SK-N-SH treated with all-trans-retinoic acid at 6 μM for 48 hours (cell line): ENCODE results near the gene METTL8.

ENCODE experiments used
- ATAC-seq: fragments of 200-7000 bp; cut with Tn5 transposase; 3 replicates; pipeline ENCODE4 v1.9.1; 2020; ENCODE audit warnings: mild to moderate bottlenecking, moderate library complexity
- ARNTL ChIP-seq: fragments of 450-650 bp; formaldehyde crosslinking; IDR thresholded peaks from 2 replicates; pipeline ENCODE4 v1.5.0; 2020; ENCODE audit warnings: low read depth, mild to moderate bottlenecking, moderate library complexity, borderline replicate concordance
- BACH2 ChIP-seq: fragments of 250-450 bp; sonication (Bioruptor Pico); IDR thresholded peaks from 2 replicates; pipeline ENCODE4 v1.9.0; 2021; ENCODE audit warnings: mild to moderate bottlenecking, borderline replicate concordance
- CREB5 ChIP-seq: fragments of 250-450 bp; sonication (Bioruptor Pico); IDR thresholded peaks from 2 replicates; pipeline ENCODE4 v1.5.1; 2020; ENCODE audit warnings: low read depth, mild to moderate bottlenecking, moderate library complexity
- CSDC2 ChIP-seq: fragments of 250-450 bp; sonication (Bioruptor Pico); IDR thresholded peaks from 2 replicates; pipeline ENCODE4 v1.5.0; 2020; ENCODE audit warnings: mild to moderate bottlenecking, moderate library complexity
- ESRRG ChIP-seq: fragments of 250-450 bp; sonication (Bioruptor Pico); IDR thresholded peaks from 2 replicates; pipeline ENCODE4 v1.6.1; 2021; ENCODE audit warnings: mild to moderate bottlenecking
- GLIS3 ChIP-seq: fragments of 250-450 bp; sonication (Bioruptor Pico); IDR thresholded peaks from 2 replicates; pipeline ENCODE4 v1.5.0; 2020; ENCODE audit warnings: mild to moderate bottlenecking, moderate library complexity
- ISL1 ChIP-seq: fragments of 250-450 bp; sonication (Bioruptor Pico); IDR thresholded peaks from 2 replicates; pipeline ENCODE4 v2.1.2; 2022; ENCODE audit warnings: mild to moderate bottlenecking, moderate library complexity
- OSR1 ChIP-seq: fragments of 250-450 bp; sonication (Bioruptor Pico); IDR thresholded peaks from 2 replicates; pipeline ENCODE4 v1.8.0; 2022; ENCODE audit warnings: moderate library complexity, mild to moderate bottlenecking, inconsistent platforms
- PPARA ChIP-seq: fragments of 250-450 bp; sonication (Bioruptor Pico); IDR thresholded peaks from 2 replicates; pipeline ENCODE4 v1.5.0; 2020; ENCODE audit warnings: mild to moderate bottlenecking, borderline replicate concordance
- RARB ChIP-seq: fragments of 250-450 bp; sonication (Bioruptor Pico); IDR thresholded peaks from 2 replicates; pipeline ENCODE4 v1.8.0; 2021; ENCODE audit warnings: mild to moderate bottlenecking, moderate library complexity
- SNAI2 ChIP-seq: fragments of 250-450 bp; sonication (Bioruptor Pico); IDR thresholded peaks from 2 replicates; pipeline ENCODE4 v1.5.0; 2020; ENCODE audit warnings: mild to moderate bottlenecking, moderate library complexity
- TOX ChIP-seq: fragments of 250-450 bp; sonication (Bioruptor Pico); IDR thresholded peaks from 2 replicates; pipeline ENCODE4 v1.8.0; 2021; ENCODE audit warnings: mild to moderate bottlenecking, moderate library complexity, borderline replicate concordance
- ZC3H10 ChIP-seq: fragments of 250-450 bp; sonication (Bioruptor Pico); IDR thresholded peaks from 2 replicates; pipeline ENCODE4 v1.5.1; 2021; ENCODE audit warnings: mild to moderate bottlenecking, moderate library complexity
- ZFP3 ChIP-seq: fragments of 250-450 bp; sonication (Bioruptor Pico); IDR thresholded peaks from 2 replicates; pipeline ENCODE4 v1.5.0; 2020; ENCODE audit warnings: mild to moderate bottlenecking, moderate library complexity
- ZFP30 ChIP-seq: fragments of 450-650 bp; formaldehyde crosslinking; IDR thresholded peaks from 2 replicates; pipeline ENCODE4 v1.5.0; 2022; ENCODE audit warnings: mild to moderate bottlenecking, moderate library complexity
- ZNF565 ChIP-seq: fragments of 450-650 bp; formaldehyde crosslinking; conservative IDR thresholded peaks from 2 replicates; pipeline ENCODE4 v1.5.0; 2020; ENCODE audit warnings: low read depth, mild to moderate bottlenecking, moderate library complexity
- ZNF70 ChIP-seq: fragments of 450-650 bp; formaldehyde crosslinking; IDR thresholded peaks from 2 replicates; pipeline ENCODE4 v1.5.0; 2020; ENCODE audit warnings: mild to moderate bottlenecking, moderate library complexity
- ZNF8 ChIP-seq: fragments of 450-650 bp; formaldehyde crosslinking; IDR thresholded peaks from 2 replicates; pipeline ENCODE4 v1.5.0; 2020; ENCODE audit warnings: mild to moderate bottlenecking, moderate library complexity
- TF ChIP-seq, protein P1 (sequence below): fragments of 250-450 bp; sonication (Bioruptor Pico); IDR thresholded peaks from 2 replicates; pipeline ENCODE4 v1.5.1; 2021; ENCODE audit warnings: mild to moderate bottlenecking, moderate library complexity
- TF ChIP-seq, protein P2 (sequence below): fragments of 250-450 bp; sonication (Bioruptor Pico); IDR thresholded peaks from 2 replicates; pipeline ENCODE4 v1.8.0; 2020; ENCODE audit warnings: mild to moderate bottlenecking, moderate library complexity, borderline replicate concordance
- TF ChIP-seq, protein P3 (sequence below): fragments of 250-450 bp; sonication (Bioruptor Pico); IDR thresholded peaks from 2 replicates; pipeline ENCODE4 v1.8.0; 2021; ENCODE audit warnings: low read depth, mild to moderate bottlenecking, moderate library complexity, borderline replicate concordance

METTL8 gene

DNA sequence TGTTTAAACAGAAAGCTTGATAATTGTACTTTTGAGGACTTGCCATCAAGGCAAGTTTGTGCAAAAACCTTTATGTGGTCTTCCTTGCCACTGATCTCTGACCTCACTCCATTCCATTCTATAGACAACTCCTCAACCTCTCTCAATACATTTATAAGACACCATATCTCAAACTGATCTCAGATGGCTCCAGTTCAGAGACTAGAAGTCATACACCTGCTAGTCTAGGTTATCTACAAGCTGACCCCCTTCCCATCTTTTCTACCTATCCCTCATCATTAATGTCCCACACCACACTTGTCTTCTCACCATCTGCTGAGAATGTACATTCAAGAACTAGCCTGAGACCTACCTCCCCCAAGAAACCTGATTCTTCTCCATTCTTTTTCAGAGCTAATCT lies 113.1 kb downstream of the METTL8 start:
- TF ChIP-seq, protein P1, sequence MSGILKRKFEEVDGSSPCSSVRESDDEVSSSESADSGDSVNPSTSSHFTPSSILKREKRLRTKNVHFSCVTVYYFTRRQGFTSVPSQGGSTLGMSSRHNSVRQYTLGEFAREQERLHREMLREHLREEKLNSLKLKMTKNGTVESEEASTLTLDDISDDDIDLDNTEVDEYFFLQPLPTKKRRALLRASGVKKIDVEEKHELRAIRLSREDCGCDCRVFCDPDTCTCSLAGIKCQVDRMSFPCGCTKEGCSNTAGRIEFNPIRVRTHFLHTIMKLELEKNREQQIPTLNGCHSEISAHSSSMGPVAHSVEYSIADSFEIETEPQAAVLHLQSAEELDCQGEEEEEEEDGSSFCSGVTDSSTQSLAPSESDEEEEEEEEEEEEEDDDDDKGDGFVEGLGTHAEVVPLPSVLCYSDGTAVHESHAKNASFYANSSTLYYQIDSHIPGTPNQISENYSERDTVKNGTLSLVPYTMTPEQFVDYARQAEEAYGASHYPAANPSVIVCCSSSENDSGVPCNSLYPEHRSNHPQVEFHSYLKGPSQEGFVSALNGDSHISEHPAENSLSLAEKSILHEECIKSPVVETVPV (CRISPR knock-in tag): no peak
- TF ChIP-seq ISL1 (CRISPR knock-in tag) (no peak), BACH2 (CRISPR knock-in tag) (no peak), CREB5 (CRISPR knock-in tag) (no peak), ZNF565 (CRISPR knock-in tag) (no peak), PPARA (no peak), ZNF8 (CRISPR knock-in tag) (no peak), RARB (no peak), ESRRG (CRISPR knock-in tag) (no peak), TOX (CRISPR knock-in tag) (no peak)
- no peak for ATAC-seq

GRCh38 chr2:171320208-171320621 lies 113.6 kb downstream of the METTL8 start:
- no peak for ATAC-seq
- TF ChIP-seq BACH2 (CRISPR knock-in tag): no peak
- no peak for TF ChIP-seq ARNTL (CRISPR knock-in tag)
- no peak for TF ChIP-seq ZNF70 (CRISPR knock-in tag)
- TF ChIP-seq TOX (CRISPR knock-in tag): no peak
- no peak for TF ChIP-seq CREB5 (CRISPR knock-in tag)
- TF ChIP-seq, protein P2, sequence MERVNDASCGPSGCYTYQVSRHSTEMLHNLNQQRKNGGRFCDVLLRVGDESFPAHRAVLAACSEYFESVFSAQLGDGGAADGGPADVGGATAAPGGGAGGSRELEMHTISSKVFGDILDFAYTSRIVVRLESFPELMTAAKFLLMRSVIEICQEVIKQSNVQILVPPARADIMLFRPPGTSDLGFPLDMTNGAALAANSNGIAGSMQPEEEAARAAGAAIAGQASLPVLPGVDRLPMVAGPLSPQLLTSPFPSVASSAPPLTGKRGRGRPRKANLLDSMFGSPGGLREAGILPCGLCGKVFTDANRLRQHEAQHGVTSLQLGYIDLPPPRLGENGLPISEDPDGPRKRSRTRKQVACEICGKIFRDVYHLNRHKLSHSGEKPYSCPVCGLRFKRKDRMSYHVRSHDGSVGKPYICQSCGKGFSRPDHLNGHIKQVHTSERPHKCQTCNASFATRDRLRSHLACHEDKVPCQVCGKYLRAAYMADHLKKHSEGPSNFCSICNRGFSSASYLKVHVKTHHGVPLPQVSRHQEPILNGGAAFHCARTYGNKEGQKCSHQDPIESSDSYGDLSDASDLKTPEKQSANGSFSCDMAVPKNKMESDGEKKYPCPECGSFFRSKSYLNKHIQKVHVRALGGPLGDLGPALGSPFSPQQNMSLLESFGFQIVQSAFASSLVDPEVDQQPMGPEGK: no peak
- TF ChIP-seq, protein P1 (CRISPR knock-in tag): no peak
- TF ChIP-seq ESRRG (CRISPR knock-in tag): no peak
- TF ChIP-seq, protein P3, sequence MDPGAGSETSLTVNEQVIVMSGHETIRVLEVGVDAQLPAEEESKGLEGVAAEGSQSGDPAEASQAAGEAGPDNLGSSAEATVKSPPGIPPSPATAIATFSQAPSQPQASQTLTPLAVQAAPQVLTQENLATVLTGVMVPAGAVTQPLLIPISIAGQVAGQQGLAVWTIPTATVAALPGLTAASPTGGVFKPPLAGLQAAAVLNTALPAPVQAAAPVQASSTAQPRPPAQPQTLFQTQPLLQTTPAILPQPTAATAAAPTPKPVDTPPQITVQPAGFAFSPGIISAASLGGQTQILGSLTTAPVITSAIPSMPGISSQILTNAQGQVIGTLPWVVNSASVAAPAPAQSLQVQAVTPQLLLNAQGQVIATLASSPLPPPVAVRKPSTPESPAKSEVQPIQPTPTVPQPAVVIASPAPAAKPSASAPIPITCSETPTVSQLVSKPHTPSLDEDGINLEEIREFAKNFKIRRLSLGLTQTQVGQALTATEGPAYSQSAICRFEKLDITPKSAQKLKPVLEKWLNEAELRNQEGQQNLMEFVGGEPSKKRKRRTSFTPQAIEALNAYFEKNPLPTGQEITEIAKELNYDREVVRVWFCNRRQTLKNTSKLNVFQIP (CRISPR knock-in tag): no peak
- TF ChIP-seq OSR1 (CRISPR knock-in tag): no peak

- no peak for TF ChIP-seq ZNF70 (CRISPR knock-in tag)
- TF ChIP-seq ISL1 (CRISPR knock-in tag): no peak
- no peak for TF ChIP-seq ARNTL (CRISPR knock-in tag)
- no peak for TF ChIP-seq BACH2 (CRISPR knock-in tag)
- TF ChIP-seq ZC3H10 (CRISPR knock-in tag): no peak
- no peak for TF ChIP-seq ZNF8 (CRISPR knock-in tag)
- TF ChIP-seq ZFP30 (CRISPR knock-in tag): no peak
- TF ChIP-seq ESRRG (CRISPR knock-in tag): no peak
- no peak for TF ChIP-seq SNAI2
- TF ChIP-seq PPARA: no peak
- TF ChIP-seq CSDC2 (CRISPR knock-in tag): no peak
- TF ChIP-seq, protein P3 (CRISPR knock-in tag): no peak
- no peak for TF ChIP-seq ZNF565 (CRISPR knock-in tag)
- TF ChIP-seq ZFP3: no peak
- no peak for TF ChIP-seq OSR1 (CRISPR knock-in tag)
- TF ChIP-seq GLIS3 (CRISPR knock-in tag): no peak
- TF ChIP-seq RARB: no peak
- TF ChIP-seq CREB5 (CRISPR knock-in tag): no peak
- ATAC-seq: peak; percentile 55; the same call in 2 of the 3 replicates
Measured at GRCh38 chr2:171319164-171319810, 114.5 kb downstream of the METTL8 start.
